ENCODE data around the gene AMH.

DNA sequence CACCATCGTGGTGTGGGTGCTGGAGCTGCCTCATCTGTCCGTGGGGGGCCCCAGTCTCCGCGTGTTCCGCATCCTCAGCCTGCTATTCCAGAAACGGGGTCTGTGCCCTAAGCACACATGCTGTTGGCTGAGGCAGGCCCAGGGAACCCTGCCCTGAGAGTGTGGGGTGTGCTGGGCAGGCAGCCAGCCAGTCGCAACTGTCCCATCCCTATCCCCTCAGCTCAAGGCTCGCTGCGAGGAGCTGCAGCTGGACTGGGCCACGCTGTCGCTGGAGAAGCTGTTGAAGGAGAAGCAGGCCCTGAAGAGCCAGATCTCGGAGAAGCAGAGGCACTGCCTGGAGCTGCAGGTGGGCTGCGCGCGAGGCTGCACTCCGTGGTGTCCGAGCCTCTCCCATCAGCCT is 34.9 kb upstream of the AMH start:
- TF ChIP-seq POLR2A (IDR thresholded peaks at IDR 0.05) (no peak), POLR2AphosphoS5 (IDR thresholded peaks at IDR 0.05) (no peak)
- TF ChIP-seq, protein P1, sequence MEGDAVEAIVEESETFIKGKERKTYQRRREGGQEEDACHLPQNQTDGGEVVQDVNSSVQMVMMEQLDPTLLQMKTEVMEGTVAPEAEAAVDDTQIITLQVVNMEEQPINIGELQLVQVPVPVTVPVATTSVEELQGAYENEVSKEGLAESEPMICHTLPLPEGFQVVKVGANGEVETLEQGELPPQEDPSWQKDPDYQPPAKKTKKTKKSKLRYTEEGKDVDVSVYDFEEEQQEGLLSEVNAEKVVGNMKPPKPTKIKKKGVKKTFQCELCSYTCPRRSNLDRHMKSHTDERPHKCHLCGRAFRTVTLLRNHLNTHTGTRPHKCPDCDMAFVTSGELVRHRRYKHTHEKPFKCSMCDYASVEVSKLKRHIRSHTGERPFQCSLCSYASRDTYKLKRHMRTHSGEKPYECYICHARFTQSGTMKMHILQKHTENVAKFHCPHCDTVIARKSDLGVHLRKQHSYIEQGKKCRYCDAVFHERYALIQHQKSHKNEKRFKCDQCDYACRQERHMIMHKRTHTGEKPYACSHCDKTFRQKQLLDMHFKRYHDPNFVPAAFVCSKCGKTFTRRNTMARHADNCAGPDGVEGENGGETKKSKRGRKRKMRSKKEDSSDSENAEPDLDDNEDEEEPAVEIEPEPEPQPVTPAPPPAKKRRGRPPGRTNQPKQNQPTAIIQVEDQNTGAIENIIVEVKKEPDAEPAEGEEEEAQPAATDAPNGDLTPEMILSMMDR (IDR thresholded peaks at IDR 0.05), result no peak
